HG02852 (cell line): ENCODE data around the gene ADGRL4.
"Not testable (repeated sequence)": the region's sequence is repeated elsewhere in the genome, so short reads cannot be mapped to it uniquely, and the experiment has no call there.

Experiments used
- ATAC-seq: cut with Tn5 transposase; IDR thresholded peaks from one replicate; pipeline ENCODE4 v1.9.1; 2021; ENCODE audit warnings: mild to moderate bottlenecking, moderate library complexity; ENCODE audit not compliant: unreplicated experiment

ADGRL4 gene

DNA sequence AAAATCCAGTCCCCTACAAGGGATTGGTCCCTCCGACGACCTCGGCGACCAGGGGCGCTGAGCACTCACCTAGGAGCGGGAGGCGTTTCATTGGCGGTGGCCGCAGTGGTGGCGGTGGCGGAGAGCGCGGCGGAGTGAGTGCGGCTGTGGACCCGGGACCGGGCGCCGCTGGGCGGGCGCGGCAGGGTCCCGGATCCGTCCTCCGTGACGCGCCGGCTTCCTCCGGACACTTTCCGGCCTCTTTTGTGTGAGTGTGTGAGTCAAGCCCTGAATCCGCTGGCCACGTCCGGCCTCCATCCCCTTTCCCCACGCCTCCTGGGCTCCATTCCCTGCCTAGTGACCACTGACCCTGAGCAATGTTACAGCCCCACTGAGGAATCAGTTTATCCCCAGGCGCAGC, at the start of gene ADGRL4:
TSS of gene ADGRL4 (minus strand) at position 167 of the 400 bp plus-strand sequence. CDS start at position 91, 76 bp downstream.
- ATAC-seq: no peak

DNA sequence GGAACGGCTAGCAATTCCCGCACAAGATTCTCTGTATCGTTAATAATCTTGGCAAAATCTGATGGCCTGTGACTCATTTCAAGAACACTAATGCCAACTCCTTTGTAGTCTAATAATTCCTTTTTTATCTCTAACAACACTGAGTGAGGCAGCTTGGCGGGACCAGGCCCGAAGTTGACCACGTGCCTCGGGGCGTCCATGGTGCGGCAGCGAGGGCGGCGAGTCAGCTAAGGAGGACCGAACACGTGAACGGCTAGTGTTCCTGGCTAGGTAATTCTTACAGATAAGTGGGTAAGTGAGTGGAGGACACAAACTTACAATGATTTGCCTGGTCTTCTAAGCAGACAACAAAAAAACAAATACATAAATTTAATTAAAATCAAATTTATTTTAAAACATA, 49.3 kb upstream of the ADGRL4 start:
- ATAC-seq: no peak

DNA sequence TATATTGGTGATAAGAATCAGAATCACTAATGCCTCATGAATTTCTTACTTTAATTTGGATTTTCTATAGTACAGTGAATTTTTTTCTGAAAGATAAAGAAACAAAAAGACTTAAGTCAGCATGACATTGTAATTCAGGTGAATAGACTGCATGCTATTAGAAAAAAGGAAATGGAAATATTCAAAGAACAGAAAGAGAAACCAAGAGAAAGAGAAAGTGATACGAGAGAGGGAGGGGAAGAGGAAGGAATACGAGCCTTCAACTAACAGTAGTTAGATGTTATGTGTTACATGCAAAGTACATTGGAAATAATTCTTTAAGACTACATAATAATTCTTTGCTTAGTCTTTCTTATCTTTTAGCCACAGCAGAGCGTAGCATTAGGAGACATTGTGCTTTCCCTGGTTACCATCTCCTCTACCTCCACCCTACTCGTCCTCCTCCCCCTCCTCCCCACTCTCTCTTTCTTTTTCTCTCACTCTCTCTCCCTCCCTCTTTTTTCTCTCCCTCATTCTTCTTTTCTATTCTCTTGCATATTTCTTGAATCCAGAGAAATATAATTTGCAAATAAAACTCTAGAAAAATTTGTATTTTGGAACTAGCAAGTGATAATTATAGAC, 46.4 kb upstream of the ADGRL4 start:
- peak; percentile 99 for ATAC-seq

DNA sequence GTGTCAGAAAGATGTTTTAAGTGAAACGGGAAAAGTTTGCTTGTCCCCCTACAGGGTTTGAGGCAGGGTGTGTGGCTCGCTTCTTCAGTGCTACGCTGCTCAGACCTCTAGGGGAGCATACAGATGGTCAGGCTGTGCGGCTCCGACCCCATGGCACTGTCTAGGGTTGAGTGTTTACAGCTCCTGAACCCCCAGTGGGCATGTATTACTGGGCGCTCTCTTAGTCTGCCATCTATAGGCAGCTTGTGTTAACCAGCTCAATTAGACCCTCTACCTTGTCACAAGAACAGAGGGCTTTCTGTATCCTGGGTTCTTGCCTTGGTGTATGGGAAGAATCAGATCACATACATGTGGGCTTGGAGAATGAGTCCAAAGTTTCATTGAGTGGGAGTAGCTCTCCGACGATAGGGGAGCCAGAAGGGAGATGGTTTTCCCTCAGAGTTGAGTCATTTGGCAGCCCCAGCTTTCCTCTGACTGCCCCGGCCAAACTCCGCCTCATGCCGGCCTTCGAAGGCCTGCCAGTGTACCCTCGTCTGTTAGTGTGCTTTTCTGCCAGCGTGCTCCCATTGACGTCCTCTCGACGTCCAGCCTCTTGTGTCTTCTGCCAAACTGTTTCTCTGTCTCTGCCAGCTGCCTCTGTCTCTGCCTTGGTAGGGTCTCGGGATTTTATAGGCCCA, 38.6 kb upstream of the ADGRL4 start:
- ATAC-seq: no peak

DNA sequence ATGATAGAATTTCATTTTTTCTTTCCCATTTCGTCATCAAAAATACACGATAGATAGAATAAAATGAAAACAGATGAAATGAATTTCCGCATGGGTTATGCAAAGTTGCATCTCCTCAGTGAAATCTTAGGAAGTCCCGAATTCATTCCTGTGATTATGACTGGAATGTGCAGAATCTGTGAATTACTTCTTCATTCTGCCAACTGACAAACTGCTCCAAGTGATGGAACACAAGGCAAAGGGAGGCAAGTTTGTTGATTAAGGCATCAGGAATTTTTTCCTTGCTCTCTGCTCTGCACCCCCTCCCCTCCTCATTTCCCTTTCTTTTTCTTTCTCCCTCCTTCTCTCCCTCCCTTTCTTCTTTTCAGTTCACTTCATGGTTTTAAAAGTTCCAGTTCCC, 37.0 kb upstream of the ADGRL4 start:
- no peak for ATAC-seq

DNA sequence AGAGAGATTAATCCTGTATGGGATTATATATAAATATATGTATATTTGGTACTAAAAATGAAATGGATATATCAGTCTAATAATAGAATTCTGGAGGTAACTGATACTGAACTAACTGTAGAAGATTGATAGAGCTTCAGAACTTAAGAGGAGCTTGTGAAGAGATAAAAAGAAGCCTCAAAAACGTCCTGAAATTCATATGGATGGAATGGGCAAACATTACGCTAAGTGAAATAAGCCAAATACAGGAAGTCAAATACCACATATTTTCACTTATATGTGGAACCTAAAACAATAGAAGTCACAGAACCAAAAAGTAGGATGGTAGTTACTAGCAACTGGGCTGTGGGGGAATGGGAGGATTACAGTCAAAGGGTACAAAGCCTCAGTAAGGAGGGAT, 36.0 kb upstream of the ADGRL4 start:
- no peak for ATAC-seq

DNA sequence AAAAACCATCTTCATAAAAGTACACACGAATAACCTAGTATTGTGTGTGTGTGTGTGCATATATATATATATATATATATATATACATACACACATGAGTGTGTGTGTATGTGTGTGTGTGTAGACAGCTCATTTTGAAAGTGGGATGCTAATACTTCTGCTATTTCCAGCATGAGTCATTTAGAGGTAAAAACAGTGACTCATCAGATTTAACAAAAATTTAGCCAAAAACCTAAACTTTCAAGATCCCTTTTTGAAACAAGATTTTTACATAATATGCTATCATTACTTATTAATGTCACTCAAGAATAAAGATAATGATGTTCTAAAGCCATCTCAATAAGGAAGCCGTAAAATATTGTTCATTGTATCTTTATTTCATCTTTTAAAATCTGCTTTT, 35.6 kb upstream of the ADGRL4 start:
- peak; percentile 52 for ATAC-seq

DNA sequence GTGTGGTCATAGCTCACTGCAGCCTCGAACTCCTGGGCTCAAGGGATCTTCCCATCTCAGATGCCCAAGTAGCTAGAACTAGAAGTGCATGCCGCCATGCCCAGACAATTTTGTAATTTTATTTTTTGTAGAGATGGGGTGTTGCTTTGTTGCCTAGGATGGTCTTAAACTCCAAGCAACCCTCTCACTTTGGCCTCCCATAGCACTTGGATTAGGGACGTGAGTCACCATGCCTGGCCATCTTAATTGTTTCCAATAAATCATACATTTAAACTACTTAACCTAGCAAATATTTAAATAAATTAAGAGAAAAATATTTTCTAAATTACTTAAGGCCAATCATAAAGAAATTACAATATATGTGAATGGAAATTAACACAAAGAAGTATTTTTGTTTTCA, 35.1 kb upstream of the ADGRL4 start:
- no peak for ATAC-seq

DNA sequence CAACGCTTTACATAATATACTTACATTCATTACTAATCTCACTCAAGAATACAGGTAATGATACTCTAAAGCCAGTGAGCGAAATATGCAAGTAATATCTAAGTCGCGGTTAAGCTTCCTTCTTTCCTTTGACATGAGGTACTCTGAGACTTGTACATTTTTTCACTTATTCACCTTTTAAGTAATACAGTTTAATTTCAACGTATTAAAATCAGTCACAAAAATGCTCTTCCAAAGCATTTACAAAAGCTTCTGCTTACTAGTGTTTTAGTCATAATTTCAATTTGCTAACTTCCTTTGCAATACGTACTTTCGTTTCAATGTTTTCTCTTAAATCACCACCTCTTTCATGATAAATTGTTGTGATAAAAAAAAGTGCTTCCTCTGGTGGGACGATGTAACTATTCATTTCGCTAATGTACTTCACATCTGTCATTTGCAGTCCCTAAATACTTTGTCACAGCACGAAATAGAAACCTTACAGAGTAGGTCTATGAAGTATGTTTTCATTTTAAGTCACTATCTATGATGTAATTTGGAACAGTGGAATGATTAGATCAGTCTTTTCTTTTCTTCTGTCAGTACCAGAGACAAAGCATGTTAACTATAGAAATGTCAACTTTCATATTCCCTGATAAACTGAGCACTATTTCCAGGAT, 34.0 kb upstream of the ADGRL4 start:
- ATAC-seq: peak; percentile 92

DNA sequence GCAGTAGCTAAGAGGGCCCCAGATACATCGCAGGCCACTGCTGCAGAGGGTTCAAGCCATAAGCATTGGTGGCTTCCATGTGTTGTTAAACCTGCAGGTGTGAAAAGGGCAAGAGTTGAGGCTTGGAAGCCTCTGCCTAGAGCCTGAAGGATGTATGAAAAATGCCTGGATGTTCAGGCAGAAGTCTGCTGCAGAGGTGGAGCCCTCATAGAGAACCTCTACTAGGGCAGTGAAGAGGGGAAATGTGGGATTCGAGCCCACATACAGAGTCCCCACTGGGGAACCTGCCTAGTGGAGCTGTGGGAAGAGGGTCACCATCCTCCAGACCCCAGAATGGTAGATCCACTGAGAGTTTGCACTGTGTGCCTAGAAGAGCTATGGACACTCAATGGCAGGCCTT, 30.6 kb upstream of the ADGRL4 start:
- ATAC-seq: no peak

DNA sequence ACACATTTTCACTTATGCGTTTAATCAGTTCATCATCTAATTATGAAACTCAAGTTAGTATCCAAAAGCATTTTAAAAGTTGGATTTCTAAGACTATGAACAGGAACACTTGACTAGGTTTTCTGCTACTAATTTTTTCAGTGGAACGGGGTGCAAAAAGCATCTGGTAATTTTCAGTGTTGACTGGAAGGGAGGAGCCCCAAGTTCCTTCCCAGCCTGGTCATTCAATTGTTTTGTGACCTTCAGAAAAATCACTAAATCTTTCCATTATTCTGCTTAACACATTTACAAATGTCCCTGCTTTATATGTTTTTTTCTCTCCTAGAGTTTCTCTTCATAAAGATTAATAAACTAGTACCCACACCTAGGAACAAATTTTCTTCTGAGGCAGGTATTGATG, 6.0 kb upstream of the ADGRL4 start:
- ATAC-seq: no peak

DNA sequence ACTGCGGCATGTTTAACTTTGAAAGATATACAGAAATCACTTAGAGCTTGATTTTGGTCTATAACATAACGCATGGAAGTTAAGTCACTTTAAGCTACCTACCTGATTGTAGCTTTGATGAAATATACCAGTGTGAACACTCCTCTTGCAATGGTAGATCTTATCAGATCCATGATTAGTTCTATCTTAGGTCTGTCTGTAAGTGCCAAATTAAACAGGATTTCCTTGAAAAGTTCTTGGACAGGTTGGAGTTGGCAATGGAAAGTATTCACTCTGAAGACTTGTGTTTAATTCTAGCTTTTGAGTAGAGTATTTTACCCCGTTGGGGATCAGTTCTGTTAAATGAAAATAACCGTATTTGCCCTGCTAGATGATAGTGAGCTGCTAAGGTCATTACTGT, 4.1 kb upstream of the ADGRL4 start:
- ATAC-seq: no peak

DNA sequence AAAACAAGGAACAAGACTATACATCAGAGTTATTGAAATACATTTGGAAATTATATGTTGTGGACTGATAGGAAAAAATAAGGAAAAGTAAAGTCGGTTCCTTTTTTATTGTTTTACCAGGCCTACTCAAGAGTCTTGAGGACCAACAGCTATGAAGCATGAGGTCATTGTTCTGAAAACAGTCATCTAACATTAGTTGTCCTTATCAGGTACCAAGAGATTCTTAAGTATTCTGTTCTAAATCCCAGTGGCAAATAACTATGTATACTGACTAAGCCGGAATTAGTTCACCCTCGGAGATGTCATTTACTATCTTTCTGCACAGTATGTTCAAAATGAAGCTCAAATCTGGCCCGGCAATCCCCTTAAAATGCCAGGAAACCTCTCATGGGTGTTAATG, 585 bp downstream of the ADGRL4 start:
- ATAC-seq: no peak

DNA sequence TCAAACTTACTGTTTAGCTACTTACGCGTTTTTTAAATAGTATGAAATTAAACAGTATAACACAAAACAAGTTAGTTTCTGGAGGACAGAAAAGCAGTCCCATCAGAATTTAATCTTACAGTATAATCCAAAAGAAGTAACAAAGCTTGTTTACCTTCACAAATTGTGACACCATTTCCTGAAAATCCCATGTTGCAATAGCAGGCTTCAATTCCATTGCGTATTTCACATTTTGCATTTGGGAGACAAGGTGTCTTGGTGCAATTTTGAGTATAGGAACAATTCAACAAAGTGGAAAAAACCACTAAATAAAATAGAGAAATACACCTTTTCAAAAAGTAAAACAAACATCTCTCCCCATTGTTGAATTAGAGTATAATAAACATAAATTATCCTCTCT, 1.6 kb downstream of the ADGRL4 start:
- ATAC-seq: no peak

DNA sequence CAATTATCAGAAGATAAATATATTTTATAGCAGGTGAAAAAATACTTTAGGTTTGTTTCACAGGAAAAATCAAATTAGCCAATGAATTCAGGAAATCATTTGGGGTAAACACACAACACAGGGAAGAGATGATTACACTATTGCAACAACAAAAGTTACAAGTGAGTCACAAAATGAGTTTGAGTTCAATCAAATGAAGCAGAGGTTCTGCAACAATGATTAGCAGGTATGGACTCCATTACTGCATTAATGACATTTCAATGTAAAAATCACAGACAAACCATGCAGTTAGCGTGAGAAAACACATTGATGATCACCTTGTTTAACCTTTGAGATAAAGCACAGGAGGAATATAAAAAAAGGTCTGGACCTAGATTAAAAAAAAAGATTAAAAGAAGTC, 9.7 kb downstream of the ADGRL4 start:
- no peak for ATAC-seq

DNA sequence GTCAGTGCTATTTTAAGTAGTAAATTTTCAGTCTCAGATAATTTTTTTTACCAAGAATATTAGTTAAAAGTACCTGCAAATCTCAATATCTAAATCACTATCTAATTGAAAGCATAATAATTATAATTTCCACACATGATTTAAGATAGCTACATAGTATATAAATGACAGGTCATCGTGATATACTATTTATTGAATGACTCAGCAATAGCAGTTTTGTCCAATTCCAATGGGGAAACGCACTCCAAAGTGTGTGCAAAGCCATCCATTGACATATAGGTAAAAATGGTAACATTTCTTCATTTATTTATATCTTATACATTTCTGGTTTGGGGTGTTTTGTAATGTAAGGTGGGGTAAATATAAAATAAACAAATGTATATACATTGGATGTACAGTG, 19.5 kb downstream of the ADGRL4 start:
- no peak for ATAC-seq

DNA sequence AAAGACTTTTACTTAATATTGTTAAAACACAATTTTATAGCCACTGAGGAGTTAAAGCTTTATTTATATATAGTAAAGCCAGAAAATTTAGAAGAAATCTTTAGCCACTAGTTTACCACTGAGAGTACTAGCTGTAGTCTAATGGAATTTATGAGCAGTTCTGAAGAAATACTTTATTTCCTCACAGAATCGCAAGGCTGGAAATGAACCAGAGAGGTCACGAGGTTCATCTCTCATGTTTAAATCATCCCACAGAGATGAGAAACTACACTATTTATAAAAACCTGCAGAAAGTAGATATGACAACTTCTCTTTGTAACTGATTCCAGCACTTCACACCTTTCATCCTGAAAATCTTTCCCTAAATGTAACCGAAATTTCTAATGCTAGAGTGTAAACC, 26.0 kb downstream of the ADGRL4 start:
- ATAC-seq: no peak

DNA sequence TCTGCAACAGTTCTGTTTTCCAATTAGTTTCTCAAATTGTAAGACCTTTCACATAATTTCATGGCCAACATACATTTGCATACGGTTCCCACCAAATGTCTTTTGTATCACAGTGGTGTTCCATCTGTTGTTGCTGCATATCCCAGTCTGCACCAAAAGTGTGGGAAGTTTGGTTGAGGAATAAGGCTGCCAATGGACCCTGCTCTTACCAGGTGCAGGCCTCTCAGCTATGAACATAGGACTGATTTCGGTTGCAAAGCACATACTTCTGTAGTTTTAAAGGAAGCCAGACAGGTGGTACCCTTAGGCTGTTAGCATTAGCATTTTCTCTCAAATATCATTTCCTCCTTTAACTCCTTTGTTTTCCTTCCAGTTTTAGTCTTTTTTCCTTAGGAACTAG, 33.8 kb downstream of the ADGRL4 start:
- no peak for ATAC-seq

DNA sequence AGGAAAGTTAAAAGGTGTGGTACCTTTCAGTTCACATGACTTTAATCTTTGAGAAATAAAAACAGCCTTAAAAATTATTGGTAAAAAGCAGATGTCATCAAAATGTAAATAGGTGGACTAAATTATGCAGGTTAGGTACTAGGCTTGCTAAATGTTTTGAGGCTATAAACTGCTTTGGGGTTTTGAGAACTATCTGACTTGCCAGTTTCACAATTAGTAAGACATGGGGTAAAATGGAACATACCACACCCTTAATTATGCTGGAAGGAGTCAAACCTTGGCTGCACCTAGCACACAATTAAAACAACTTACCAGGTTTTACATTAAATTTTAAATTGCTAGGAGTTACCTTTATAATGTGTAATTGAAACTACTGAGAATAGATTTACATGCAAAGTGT, 39.4 kb downstream of the ADGRL4 start:
- ATAC-seq: not testable (repeated sequence)

DNA sequence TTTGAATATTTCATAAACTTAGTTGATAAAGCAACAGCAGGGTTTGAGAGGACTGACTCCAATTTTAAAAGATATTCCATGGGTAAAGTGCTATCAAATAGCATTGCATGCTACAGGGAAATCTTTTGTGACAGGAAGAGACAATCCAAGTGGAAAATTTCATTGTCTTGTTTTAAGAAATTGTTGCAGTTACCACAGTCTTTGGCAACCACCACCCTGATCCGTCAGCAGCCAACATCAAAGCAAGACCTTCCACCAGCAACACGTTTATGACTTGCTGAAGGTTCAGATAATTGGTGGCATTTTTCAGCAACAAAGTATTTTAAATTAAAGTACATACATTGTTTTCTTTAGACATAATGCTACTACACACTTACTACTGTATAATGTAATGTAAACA, 47.8 kb downstream of the ADGRL4 start:
- ATAC-seq: no peak

DNA sequence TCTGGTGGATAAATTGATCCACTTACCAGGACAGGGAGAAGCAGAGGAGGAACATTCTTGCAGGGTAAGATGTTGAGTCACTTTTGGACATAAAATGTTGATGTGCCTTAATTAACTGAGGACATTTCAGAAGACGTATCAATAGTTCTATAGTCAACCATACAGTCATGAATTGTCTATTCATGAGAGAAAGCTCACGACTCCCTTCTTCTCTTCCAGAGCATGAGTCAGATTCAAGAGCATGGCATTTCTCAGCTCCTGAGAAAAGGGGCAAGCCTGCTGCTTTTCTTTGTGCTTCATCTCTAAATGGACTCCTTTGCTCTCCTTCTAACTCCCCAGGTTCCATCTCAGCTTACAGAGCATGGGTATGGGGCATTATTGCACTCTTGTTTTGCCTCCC, 55.7 kb downstream of the ADGRL4 start:
- ATAC-seq: no peak

DNA sequence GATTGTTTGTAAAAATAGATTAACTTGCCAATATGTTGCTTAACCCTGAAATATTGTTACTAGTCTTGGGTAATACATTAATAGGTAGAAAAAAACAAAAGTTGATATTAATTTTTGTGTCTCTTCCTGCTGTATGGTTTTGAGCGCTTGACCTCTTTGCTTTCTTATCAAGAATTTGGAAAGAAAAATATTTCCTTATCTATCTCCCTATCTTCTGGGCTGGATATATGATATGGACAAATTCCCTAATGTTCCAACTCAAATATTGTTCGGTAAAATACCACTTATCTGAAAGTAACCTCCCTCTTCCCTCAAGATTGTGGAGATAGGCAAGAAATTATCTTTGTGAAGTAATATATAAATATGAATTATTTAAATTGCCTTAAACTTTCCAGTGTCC, 57.3 kb downstream of the ADGRL4 start:
- no peak for ATAC-seq
